Muscle of back (tissue), 13 donors: ENCODE results near the gene ZNF133. TPM values are rescaled to one million over a fixed set of nuclear protein-coding genes. Genes with fewer than 3 reads are reported as not detected.
"Not testable (repeated sequence)": the region's sequence is repeated elsewhere in the genome, so short reads cannot be mapped to it uniquely, and the experiment has no call there.

ENCODE experiments used
- DNase-seq, 3 donors: peaks; one replicate each; pipeline versions ENCODE4 v3.0.0 to v3.0.0-alpha.2; 2013
- long read RNA-seq, 9 donors: transcript quantifications; one replicate each; lab custom pipeline, GENCODE V29; 2026
- polyA plus RNA-seq, 10 donors: library from polyadenylated mRNA; unstranded; fragments of 120-200 nt; gene quantifications; one replicate each; pipeline ENCODE4 v1.2.1, GENCODE V29; 2013; ENCODE audit not compliant: insufficient read length in 10 of 10

ZNF133 gene
- 10 to 100 TPM; 11.0 to 18.6 (median 15.0) TPM for polyA plus RNA-seq
- long read RNA-seq, donor 1, partial matches to known transcripts, result 0 of 1 reads
- long read RNA-seq, donor 1, other reads (novel, unspliced or antisense), result 0 of 1 reads
- long read RNA-seq, donor 2, partial matches to known transcripts, result 0 of 2 reads
- long read RNA-seq, donor 2, other reads (novel, unspliced or antisense), result 0 of 2 reads
- long read RNA-seq, donor 3, result 0 reads
- long read RNA-seq, donor 4, partial matches to known transcripts, result 0 of 1 reads
- long read RNA-seq, donor 4, other reads (novel, unspliced or antisense), result 0 of 1 reads
- long read RNA-seq, donor 5, result 0 reads
- long read RNA-seq, donor 6, partial matches to known transcripts, result 0 of 1 reads
- long read RNA-seq, donor 6, other reads (novel, unspliced or antisense), result 0 of 1 reads
- long read RNA-seq, donor 7, result 0 reads
- long read RNA-seq, donor 8, result 0 reads
- long read RNA-seq, donor 9, result 0 reads

DNA sequence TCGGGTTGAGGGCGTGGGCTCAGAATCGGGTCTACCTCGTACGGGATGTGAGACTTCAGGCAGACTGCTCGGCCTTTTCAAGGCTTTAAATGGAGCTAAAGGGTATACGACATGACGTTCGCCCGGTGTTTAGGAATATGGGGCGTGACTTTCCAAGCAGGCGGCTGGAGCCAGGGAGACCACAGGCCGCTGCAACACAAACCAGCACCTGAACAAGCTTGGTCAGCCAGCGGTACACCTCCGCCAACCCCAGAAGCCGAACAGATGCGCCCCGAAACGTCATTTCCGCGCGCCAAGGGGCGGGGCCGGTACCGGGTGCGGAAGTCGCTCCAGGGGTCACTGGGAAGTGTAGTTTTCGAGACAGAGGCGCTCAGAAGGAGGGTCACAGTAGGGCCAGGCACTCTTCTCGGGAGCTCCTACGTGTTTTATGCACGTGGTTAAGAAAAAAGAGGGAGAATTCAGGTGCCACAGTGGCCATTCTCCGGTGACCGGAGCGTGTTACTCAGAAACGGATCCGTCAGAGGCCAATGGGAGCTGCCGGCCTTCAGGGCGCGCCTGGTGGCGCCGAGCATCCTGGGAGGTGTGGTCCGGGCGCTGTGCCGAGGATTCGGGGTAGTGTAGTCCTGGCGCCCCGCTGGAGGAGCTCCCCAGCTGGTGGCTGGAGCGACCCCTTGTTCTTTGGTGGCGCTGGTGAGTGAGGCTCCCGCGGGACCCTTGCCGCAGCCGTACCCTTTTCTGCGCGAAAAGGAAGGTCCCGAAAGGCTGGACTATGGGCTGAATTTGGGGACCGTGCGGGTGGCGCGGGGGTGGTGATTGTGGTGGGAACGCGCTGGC lies at the start of gene ZNF133:
Gene ZNF133, plus strand, starts transcription at position 613 of the 834 bp plus-strand sequence. CDS start 17,160 bp downstream, outside the sequence.
- peak; percentile 96 to 100 (median 98) for DNase-seq

GRCh38 chr20:18240997-18241396 lies 47.3 kb upstream of the ZNF133 start:
- DNase-seq, result no peak

GRCh38 chr20:18243802-18244201 lies 44.5 kb upstream of the ZNF133 start:
- no peak for DNase-seq

DNA sequence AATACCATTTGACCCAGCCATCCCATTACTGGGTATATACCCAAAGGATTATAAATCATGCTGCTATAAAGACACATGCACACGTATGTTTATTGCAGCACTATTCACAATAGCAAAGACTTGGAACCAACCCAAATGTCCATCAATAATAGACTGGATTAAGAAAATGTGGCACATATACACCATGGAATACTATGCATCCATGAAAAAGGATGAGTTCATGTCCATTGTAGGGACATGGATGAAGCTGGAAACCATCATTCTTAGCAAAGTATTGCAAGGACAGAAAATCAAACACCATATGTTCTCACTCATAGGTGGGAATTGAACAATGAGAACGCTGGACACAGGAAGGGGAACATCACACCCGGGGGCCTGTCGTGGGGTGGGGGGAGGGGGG lies 39.8 kb upstream of the ZNF133 start:
- not testable (repeated sequence) for DNase-seq

DNA sequence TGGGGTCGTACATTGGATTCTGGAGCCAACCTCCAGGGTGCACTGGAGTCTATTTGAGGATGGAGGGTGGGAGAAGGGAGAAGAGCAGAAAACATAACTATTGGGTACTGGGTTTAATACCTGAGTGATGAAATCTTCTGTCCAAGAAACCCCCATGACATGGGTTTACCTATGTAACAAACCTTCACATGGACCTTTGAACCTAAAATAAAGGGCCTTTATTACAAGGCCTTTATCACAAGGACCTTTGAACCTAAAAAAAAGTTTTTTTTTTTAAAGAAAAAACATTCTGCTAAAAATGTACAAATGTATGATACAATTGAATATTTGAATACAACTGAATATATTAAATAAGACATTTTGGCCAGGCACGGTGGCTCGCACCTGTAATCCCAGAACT lies 38.1 kb upstream of the ZNF133 start:
- no peak for DNase-seq

DNA sequence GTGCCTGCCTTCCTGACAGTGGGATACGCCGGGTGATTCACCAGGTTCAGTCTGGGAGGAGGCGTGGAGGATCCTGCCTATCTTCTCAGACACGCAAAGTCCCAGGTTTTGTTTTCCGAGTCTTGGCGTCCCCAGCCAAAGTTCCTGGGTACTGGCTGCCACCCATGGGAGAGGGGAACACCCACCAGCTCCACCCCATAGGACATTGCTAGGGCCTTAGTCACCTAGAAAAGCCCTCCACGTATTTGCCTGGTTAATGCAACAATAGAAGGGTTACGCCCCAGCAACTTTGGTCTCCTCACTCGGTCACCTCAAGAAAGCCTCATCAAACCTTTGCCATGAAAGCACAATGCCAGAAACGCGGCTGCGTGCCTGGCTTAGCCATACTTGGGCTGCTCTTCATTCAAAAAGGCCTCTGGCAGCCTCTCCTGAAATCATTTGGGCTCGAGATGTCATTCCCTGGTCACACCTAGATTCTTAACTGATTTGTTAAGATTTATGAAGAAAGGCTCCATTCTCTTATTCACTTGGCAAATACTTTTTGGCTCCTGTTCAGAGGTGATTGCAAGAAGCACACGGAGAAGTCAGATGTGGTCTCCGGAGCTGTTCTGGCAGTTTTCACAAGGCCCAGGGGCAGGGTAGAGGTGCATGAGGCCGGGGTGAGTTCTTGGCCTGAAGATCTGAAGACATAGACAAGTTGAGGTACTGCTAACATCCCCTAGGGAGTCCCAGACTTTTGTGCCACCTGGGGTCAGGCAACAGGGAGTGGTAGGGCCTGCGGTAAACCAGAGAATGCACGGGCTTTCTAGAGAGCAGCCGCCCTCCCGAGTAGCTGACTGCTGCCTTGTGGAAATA lies 35.5 kb upstream of the ZNF133 start:
- DNase-seq, result no peak

- no peak for DNase-seq
Observed at GRCh38 chr20:18254615-18255014, 33.7 kb upstream of the ZNF133 start.

DNA sequence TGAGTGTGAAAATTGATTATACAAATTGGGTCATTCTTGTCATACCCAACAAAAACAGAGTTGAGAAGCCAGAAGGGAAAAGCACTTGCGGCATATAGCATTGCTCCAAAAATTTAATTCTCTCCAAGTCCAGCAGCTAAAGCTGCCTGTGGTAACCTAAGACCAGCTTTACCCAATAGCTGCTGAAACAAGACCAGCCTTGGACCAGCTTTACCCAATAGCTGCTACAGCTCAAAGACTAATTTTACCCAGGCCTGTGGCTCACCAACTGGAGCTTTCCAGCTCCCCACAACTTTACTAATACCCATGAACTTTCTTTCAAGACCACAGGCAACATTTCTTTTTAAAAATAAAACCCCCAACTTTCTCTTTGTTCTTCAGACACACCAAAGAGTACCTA lies 32.8 kb upstream of the ZNF133 start:
- no peak for DNase-seq

GRCh38 chr20:18256440-18257090 lies 31.8 kb upstream of the ZNF133 start:
- DNase-seq, result no peak

DNA sequence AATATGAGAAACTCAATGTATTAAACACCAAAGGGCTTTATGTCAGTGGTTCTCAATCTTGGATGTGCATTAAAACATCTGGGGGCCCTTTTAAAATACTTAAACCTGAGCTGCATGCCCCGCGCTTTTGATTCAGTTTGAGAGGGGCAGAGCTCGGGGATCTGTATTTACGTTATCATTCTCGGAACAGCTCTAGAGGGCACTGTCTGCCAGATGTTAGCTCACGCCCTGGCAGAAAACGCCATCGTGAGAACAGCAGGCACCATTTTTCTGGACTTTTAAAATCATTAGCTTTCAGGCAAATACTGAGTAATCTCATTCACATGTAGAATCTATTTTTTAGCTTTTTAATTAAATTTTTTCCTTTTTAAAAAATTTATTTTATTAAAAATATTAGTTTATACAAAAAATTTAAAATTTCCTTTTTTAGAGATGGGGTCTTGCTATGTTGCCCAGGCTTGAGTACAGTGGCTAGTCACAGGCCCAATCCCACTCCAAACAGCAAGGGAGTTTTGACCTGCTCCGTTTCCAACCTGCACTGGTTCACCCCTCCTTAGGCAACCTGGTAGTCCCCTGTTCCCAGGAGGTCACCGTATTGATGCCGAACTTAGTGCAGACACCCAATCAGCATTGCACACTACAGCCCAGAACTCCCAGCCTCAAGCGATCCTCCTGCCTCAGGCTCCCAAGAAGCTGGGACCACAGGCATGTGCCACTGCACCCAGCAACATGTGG lies 30.0 kb upstream of the ZNF133 start:
- DNase-seq, result no peak

GRCh38 chr20:18259730-18260129 lies 28.6 kb upstream of the ZNF133 start:
- no peak for DNase-seq

DNA sequence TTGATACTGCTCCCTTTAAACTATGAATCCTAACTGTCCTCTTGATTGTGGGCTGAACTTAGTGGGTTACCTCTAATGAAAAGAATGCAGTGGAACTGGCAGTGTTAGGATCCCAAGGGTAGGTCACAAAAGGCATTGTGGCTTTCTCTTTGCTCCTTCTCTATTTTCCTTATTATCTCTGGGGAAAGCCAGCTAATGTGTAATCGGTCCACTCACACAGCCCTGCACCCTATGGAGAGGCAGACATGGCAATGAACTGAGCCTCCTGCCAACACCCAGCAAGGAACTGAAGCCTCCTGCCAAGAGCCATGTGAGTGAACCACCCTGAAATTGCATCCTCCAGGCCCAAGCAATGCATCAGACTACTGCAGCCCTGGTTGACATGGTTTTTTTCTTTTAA lies 24.6 kb upstream of the ZNF133 start:
- DNase-seq, result no peak

- no peak for DNase-seq
Observed at GRCh38 chr20:18265441-18265840, 22.9 kb upstream of the ZNF133 start.

DNA sequence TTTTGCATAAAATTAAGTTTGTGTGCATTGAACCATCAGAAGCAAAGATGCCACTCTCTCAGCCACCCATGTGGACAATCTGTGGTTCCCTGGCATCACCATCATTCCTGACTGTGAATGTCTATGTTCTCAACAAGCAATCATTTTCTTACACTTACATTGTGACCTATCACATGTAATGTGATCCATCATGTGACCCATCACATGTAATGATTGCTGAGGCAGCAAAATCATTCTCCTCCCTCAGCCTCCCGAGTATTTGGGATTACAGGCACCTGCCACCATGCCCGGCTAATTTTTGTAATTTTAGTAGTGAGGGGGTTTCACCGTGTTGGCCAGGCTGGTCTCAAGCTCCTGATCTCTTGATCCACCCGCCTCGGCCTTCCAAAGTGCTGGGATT lies 22.0 kb upstream of the ZNF133 start:
- DNase-seq, result no peak

- DNase-seq, result no peak
Observed at GRCh38 chr20:18267815-18268214, 20.5 kb upstream of the ZNF133 start.

DNA sequence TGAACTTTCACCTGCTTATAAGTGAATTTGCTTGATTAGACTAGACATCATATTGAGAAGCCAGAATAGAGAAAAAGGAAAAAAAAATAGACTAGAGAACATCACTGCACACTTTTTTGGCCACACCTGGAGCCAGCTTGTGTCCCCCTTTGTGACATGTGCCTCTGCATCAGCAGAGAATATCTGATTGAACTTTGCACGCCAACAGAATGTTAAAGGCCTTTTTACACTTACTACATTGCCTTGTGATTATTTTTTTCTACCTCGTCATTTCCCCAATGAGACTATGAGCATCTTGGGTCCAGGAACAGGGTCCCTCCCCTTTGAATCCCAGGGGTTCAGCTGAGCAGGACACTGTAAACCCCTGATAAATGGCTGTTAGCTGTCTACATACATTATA lies 17.2 kb upstream of the ZNF133 start:
- DNase-seq, result no peak

DNA sequence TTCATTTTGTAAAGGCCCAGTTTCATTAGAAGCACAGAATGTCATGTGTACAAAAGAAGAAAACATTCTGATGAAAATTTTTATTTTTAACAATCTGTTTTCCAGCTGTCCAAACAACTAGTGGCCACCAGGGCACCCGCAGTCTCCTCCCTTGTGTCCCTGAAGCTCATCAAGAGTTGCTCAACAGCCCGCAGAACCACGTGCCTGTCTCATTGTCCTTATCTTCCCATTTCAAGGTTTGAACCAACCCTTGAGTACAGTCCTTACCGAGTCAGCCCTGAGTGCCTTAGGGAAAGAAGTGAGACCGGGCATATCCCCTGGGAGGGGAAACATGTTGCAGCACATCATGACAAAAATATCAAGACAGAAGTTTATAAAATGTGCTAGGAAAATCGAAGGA lies 15.9 kb upstream of the ZNF133 start:
- no peak for DNase-seq

- no peak for DNase-seq
Observed at GRCh38 chr20:18273738-18274137, 14.6 kb upstream of the ZNF133 start.

GRCh38 chr20:18275960-18276359 lies 12.4 kb upstream of the ZNF133 start:
- not testable (repeated sequence) for DNase-seq

DNA sequence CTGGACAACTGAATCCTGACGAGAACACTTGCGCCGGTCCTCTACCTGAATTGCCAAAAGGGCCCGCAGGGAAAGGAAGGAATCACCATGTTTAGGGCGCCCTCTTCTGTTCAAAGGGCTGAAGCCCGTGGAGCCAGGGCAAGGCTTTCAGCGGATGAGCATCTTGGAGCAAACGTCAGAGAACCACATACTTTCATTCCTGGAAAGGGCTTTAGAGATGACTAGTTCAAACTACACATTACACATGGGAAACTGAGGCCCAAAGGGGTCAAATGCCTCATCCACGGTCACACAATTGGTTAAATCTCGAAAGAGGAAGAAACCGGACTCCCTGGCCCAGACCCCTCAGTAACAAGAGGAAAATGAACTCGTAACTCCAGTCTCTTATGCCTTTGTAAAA lies 11.5 kb upstream of the ZNF133 start:
- DNase-seq, result peak; percentile 33 to 63 (median 49)

GRCh38 chr20:18279242-18279641 lies 9.1 kb upstream of the ZNF133 start:
- DNase-seq, result no peak
